ENCODE measurements around the gene CCDC71.

GRCh38 chr3:49119036-49119435, 47.1 kb downstream of the CCDC71 start:
- TF ChIP-seq, protein P1, sequence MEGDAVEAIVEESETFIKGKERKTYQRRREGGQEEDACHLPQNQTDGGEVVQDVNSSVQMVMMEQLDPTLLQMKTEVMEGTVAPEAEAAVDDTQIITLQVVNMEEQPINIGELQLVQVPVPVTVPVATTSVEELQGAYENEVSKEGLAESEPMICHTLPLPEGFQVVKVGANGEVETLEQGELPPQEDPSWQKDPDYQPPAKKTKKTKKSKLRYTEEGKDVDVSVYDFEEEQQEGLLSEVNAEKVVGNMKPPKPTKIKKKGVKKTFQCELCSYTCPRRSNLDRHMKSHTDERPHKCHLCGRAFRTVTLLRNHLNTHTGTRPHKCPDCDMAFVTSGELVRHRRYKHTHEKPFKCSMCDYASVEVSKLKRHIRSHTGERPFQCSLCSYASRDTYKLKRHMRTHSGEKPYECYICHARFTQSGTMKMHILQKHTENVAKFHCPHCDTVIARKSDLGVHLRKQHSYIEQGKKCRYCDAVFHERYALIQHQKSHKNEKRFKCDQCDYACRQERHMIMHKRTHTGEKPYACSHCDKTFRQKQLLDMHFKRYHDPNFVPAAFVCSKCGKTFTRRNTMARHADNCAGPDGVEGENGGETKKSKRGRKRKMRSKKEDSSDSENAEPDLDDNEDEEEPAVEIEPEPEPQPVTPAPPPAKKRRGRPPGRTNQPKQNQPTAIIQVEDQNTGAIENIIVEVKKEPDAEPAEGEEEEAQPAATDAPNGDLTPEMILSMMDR (IDR thresholded peaks at IDR 0.05) = no peak
- TF ChIP-seq POLR2AphosphoS5 (IDR thresholded peaks at IDR 0.05) (no peak), POLR2A (IDR thresholded peaks at IDR 0.05) (no peak), EP300 (IDR thresholded peaks at IDR 0.05) (no peak)
